GM12873 (cell line): ENCODE measurements around the gene SH2D1A.

Source experiments
- TF ChIP-seq, protein P1 (sequence below): IDR thresholded peaks from 2 replicates; pipeline ENCODE4 v1.5.1; 2012; ENCODE audit warnings: low read depth, mild to moderate bottlenecking, moderate library complexity, low read length, control low read depth; ENCODE audit not compliant: insufficient read depth; ENCODE audit errors: missing control alignments

The SH2D1A gene

GRCh38 chrX:124362072-124362471, 15.7 kb downstream of the SH2D1A start:
- TF ChIP-seq, protein P1, sequence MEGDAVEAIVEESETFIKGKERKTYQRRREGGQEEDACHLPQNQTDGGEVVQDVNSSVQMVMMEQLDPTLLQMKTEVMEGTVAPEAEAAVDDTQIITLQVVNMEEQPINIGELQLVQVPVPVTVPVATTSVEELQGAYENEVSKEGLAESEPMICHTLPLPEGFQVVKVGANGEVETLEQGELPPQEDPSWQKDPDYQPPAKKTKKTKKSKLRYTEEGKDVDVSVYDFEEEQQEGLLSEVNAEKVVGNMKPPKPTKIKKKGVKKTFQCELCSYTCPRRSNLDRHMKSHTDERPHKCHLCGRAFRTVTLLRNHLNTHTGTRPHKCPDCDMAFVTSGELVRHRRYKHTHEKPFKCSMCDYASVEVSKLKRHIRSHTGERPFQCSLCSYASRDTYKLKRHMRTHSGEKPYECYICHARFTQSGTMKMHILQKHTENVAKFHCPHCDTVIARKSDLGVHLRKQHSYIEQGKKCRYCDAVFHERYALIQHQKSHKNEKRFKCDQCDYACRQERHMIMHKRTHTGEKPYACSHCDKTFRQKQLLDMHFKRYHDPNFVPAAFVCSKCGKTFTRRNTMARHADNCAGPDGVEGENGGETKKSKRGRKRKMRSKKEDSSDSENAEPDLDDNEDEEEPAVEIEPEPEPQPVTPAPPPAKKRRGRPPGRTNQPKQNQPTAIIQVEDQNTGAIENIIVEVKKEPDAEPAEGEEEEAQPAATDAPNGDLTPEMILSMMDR: no peak

DNA sequence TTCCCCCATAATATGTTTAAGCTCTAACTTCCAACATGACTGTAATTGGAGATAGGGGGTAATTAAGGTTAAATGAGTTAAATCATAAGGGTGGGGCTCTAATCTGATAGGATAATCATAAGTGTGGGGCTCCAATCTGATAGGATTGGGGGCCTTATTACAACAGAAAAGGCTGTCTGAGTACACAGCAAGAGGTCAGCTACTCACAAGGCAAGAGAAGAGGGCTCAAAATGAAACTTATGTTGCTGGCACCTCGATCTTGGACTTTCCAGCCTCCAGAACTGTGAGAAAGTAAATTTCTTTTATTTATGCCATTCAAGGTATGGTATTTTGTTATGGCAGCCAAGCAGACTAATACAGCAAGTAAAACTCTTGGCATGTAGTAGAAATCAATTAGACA, 16.4 kb downstream of the SH2D1A start:
- TF ChIP-seq, protein P1: no peak

DNA sequence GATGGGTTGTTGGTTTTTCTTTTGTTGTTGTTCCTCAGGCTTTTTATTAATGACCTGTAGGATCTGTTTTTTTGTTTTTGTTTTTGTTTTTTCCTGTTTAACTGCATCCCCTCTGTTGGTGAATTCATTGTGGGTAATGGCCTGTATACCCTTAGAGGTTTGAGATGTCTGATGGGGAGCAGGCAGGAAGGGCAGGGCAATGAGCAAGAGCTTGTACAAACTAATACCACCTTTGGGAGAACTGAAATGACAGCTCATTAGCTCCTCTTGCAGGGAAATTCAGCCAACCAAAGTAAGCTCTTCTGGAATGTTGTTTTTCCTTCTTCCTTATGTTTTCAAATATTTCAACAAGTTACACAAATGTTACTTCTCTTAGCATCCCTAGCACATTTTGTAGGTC, 23.4 kb downstream of the SH2D1A start:
- TF ChIP-seq, protein P1: no peak

DNA sequence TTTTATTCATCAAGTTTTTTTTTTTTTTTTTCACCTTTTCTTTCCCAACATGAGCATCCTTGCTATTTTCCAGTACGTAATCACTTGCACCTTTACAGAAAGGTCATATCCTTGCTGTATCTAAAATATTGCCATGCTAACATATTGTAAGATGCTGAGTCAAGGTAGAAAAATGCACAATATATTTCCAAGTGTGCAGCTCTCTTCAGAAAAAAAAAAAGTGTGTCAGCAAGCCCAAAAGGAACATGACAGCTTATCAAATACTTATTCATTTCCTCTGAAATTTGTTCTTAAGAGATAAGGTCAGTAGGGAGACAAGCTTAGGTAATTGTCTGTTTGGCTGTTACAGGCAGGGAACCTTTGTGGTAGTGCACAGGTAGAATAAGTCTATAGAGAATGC, 27.0 kb downstream of the SH2D1A start:
- TF ChIP-seq, protein P1: no peak

- TF ChIP-seq, protein P1: no peak
Observed at GRCh38 chrX:124378643-124379042, 32.3 kb downstream of the SH2D1A start.

DNA sequence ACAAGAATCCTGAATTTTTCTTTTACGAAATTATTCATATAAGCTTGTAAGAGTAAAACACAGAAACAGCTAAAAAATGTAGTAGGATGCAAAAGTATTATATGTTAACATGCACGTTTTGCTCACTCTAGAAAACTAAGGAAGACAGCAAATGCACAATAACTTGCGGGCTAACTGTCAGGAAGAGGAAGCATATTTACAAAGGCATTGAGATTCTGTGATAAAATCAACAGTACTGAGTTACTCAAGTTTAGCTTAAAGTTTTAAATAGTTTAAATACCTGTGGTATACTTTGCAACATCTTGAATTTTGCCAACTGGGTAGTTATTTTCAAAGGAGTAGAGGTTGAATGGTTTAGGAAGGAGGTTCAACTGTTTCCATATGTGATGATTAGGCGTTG, 37.0 kb downstream of the SH2D1A start:
- TF ChIP-seq, protein P1: no peak

- TF ChIP-seq, protein P1: no peak
Observed at GRCh38 chrX:124386401-124386800, 40.0 kb downstream of the SH2D1A start.
